Measurements from ENCODE around the gene ABI3BP. TPM values are rescaled to one million over a fixed set of nuclear protein-coding genes. Genes with fewer than 3 reads are reported as not detected.

Gene ABI3BP
- polyA plus RNA-seq, 3 donors, result not detected

- Histone ChIP-seq H3K4me1 (ENCODE audit: control insufficient read depth in 1 of 2, insufficient read depth in 2 of 2, low read length in 2 of 2) (no peaks in the 10 kb centered on the region), H3K9ac (ENCODE audit: insufficient read depth, low read length, poor library complexity, severe bottlenecking) (no peak overlapping the region), H3K9me3 (replicated peaks in 1 of 2; ENCODE audit: control insufficient read depth in 1 of 2, insufficient read depth in 1 of 2, low read length in 2 of 2) (no peaks in the 10 kb centered on the region), H2AFZ (ENCODE audit: insufficient read depth, low read depth, low read length, poor library complexity, severe bottlenecking) (no peak overlapping the region), H3K36me3 (replicated peaks in 1 of 2; ENCODE audit: control insufficient read depth in 1 of 2, insufficient read depth in 2 of 2, low read length in 2 of 2) (no peaks in the 10 kb centered on the region), H4K20me1 (ENCODE audit: insufficient read depth, low read length) (no peaks in the 10 kb centered on the region), H3K4me3 (replicated peaks in 1 of 3; ENCODE audit: low read depth in 2 of 3, low read length in 3 of 3) (no peak overlapping the region), H3K79me2 (ENCODE audit: insufficient read depth, low read length) (no peaks in the 10 kb centered on the region), H3K4me2 (replicated peaks; ENCODE audit: extremely low read depth, low read length, poor library complexity, severe bottlenecking) (no peak overlapping the region), H3K27me3 (ENCODE audit: control insufficient read depth in 2 of 2, insufficient read depth in 2 of 2, low read length in 2 of 2) (no peaks in the 10 kb centered on the region), H3K27ac (ENCODE audit: low read depth in 1 of 2, low read length in 2 of 2) (no peak overlapping the region)
- Mint-ChIP-seq H3K4me3 (no peak overlapping the region), H3K4me1 (no peaks in the 10 kb centered on the region), H3K9me3 (peaks cover 0 to 2% (median 1%) of the 10 kb centered on the region in 7 donors), H3K27me3 (ENCODE audit: low read depth in 3 of 3) (no peaks in the 10 kb centered on the region), H3K27ac (no peak overlapping the region), H3K36me3 (no peaks in the 10 kb centered on the region)
- TF ChIP-seq CTCF (IDR thresholded peaks at IDR 0.05), result no peak
- 100% methylated on average over 1 of the region's 2 CpGs for WGBS (ENCODE audit: insufficient coverage)
- intact Hi-C loops (cut with micrococcal nuclease), result no loop called here
- no peak for DNase-seq
Observed at GRCh38 chr3:100850701-100851100, 142.5 kb downstream of the ABI3BP start.

DNA sequence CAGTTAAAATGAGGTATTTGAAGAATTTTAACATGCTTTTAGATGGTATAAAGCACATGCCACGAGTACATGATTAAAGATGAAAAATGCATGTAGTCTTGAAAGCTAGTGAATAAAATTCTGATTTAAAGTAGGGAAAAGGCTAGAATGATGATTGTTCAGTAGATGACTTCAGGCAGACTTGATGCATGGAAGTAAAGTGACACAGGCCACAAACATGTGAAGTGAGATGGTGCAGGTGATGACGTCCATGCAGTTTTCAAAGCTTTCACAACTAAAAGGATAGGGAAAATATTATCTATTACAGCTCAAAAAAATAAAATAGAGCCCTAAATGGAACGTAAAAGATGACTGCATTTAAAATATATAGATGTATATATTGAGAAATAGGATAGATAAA lies 143.1 kb downstream of the ABI3BP start:
- H3K9me3 ChIP-seq (replicated peaks in 1 of 2; ENCODE audit: control insufficient read depth in 1 of 2, insufficient read depth in 1 of 2, low read length in 2 of 2), result no peaks in the 10 kb centered on the region
- no peaks in the 10 kb centered on the region for H3K79me2 ChIP-seq (ENCODE audit: insufficient read depth, low read length)
- DNase-seq, result no peak
- Mint-ChIP-seq H3K9me3 (peaks cover 0 to 2% (median 1%) of the 10 kb centered on the region in 7 donors), H3K27ac (no peak overlapping the region), H3K36me3 (no peaks in the 10 kb centered on the region), H3K27me3 (ENCODE audit: low read depth in 3 of 3) (no peaks in the 10 kb centered on the region), H3K4me3 (no peak overlapping the region), H3K4me1 (no peaks in the 10 kb centered on the region)
- no peak overlapping the region for H3K4me2 ChIP-seq (replicated peaks; ENCODE audit: extremely low read depth, low read length, poor library complexity, severe bottlenecking)
- no peak overlapping the region for H3K4me3 ChIP-seq (replicated peaks in 1 of 3; ENCODE audit: low read depth in 2 of 3, low read length in 3 of 3)
- intact Hi-C loops (cut with micrococcal nuclease), result no loop called here
- TF ChIP-seq CTCF (IDR thresholded peaks at IDR 0.05), result no peak
- H2AFZ ChIP-seq (ENCODE audit: insufficient read depth, low read depth, low read length, poor library complexity, severe bottlenecking), result no peak overlapping the region
- H4K20me1 ChIP-seq (ENCODE audit: insufficient read depth, low read length), result no peaks in the 10 kb centered on the region
- no peaks in the 10 kb centered on the region for H3K27me3 ChIP-seq (ENCODE audit: control insufficient read depth in 2 of 2, insufficient read depth in 2 of 2, low read length in 2 of 2)
- no peaks in the 10 kb centered on the region for H3K4me1 ChIP-seq (ENCODE audit: control insufficient read depth in 1 of 2, insufficient read depth in 2 of 2, low read length in 2 of 2)
- H3K36me3 ChIP-seq (replicated peaks in 1 of 2; ENCODE audit: control insufficient read depth in 1 of 2, insufficient read depth in 2 of 2, low read length in 2 of 2), result no peaks in the 10 kb centered on the region
- no peak overlapping the region for H3K27ac ChIP-seq (ENCODE audit: low read depth in 1 of 2, low read length in 2 of 2)
- no peak overlapping the region for H3K9ac ChIP-seq (ENCODE audit: insufficient read depth, low read length, poor library complexity, severe bottlenecking)
- no CpG with 5 or more reads among the region's 3 CpGs for WGBS (ENCODE audit: insufficient coverage)

All from CD14-positive monocyte (primary cell).